ENCODE results near the gene TTC39C. TPM values are rescaled to one million over a fixed set of nuclear protein-coding genes. Genes with fewer than 3 reads are reported as not detected.

The TTC39C gene
- polyA plus RNA-seq, 3 donors: 4.3 to 29.5 (median 8.3) TPM

- Histone ChIP-seq H3K79me2 (ENCODE audit: insufficient read depth, low read length) (no peaks in the 10 kb centered on the region), H3K9ac (ENCODE audit: insufficient read depth, low read length, poor library complexity, severe bottlenecking) (no peak overlapping the region), H3K4me2 (replicated peaks; ENCODE audit: extremely low read depth, low read length, poor library complexity, severe bottlenecking) (no peak overlapping the region), H2AFZ (ENCODE audit: insufficient read depth, low read depth, low read length, poor library complexity, severe bottlenecking) (no peak overlapping the region), H3K27me3 (ENCODE audit: control insufficient read depth in 2 of 2, insufficient read depth in 2 of 2, low read length in 2 of 2) (no peaks in the 10 kb centered on the region), H3K4me1 (ENCODE audit: control insufficient read depth in 1 of 2, insufficient read depth in 2 of 2, low read length in 2 of 2) (no peaks in the 10 kb centered on the region), H4K20me1 (ENCODE audit: insufficient read depth, low read length) (no peaks in the 10 kb centered on the region), H3K9me3 (replicated peaks in 1 of 2; ENCODE audit: control insufficient read depth in 1 of 2, insufficient read depth in 1 of 2, low read length in 2 of 2) (no peaks in the 10 kb centered on the region), H3K4me3 (replicated peaks in 1 of 3; ENCODE audit: low read depth in 2 of 3, low read length in 3 of 3) (no peak overlapping the region), H3K27ac (ENCODE audit: low read depth in 1 of 2, low read length in 2 of 2) (no peak overlapping the region), H3K36me3 (replicated peaks in 1 of 2; ENCODE audit: control insufficient read depth in 1 of 2, insufficient read depth in 2 of 2, low read length in 2 of 2) (no peaks in the 10 kb centered on the region)
- H3K9me3 Mint-ChIP-seq: peaks cover 0 to 2% (median 0%) of the 10 kb centered on the region in 7 donors
- no peaks in the 10 kb centered on the region for H3K4me1 Mint-ChIP-seq
- no peak overlapping the region for H3K4me3 Mint-ChIP-seq
- no peak overlapping the region for H3K27ac Mint-ChIP-seq
- H3K36me3 Mint-ChIP-seq: peaks cover 0 to 3% of the 10 kb centered on the region in 2 donors
- H3K27me3 Mint-ChIP-seq (ENCODE audit: low read depth in 3 of 3): peaks cover 0 to 4% (median 0%) of the 10 kb centered on the region in 3 donors
- intact Hi-C loops (cut with micrococcal nuclease): no loop called here
- 100% methylated on average over 2 of the region's 6 CpGs for WGBS (ENCODE audit: insufficient coverage)
- no peak for TF ChIP-seq CTCF (IDR thresholded peaks at IDR 0.05)
- DNase-seq: no peak
Measured at GRCh38 chr18:23990474-23991410, 23.8 kb upstream of the TTC39C start.

GRCh38 chr18:23992089-23992940, 22.2 kb upstream of the TTC39C start:
- H3K4me3 Mint-ChIP-seq: no peak overlapping the region
- Histone ChIP-seq H3K4me2 (replicated peaks; ENCODE audit: extremely low read depth, low read length, poor library complexity, severe bottlenecking) (no peak overlapping the region), H3K4me3 (replicated peaks in 1 of 3; ENCODE audit: low read depth in 2 of 3, low read length in 3 of 3) (no peak overlapping the region), H3K27ac (ENCODE audit: low read depth in 1 of 2, low read length in 2 of 2) (no peak overlapping the region), H3K27me3 (ENCODE audit: control insufficient read depth in 2 of 2, insufficient read depth in 2 of 2, low read length in 2 of 2) (no peaks in the 10 kb centered on the region), H3K36me3 (replicated peaks in 1 of 2; ENCODE audit: control insufficient read depth in 1 of 2, insufficient read depth in 2 of 2, low read length in 2 of 2) (no peaks in the 10 kb centered on the region), H3K79me2 (ENCODE audit: insufficient read depth, low read length) (no peaks in the 10 kb centered on the region), H3K9ac (ENCODE audit: insufficient read depth, low read length, poor library complexity, severe bottlenecking) (no peak overlapping the region), H3K9me3 (replicated peaks in 1 of 2; ENCODE audit: control insufficient read depth in 1 of 2, insufficient read depth in 1 of 2, low read length in 2 of 2) (no peaks in the 10 kb centered on the region), H2AFZ (ENCODE audit: insufficient read depth, low read depth, low read length, poor library complexity, severe bottlenecking) (no peak overlapping the region), H4K20me1 (ENCODE audit: insufficient read depth, low read length) (no peaks in the 10 kb centered on the region), H3K4me1 (ENCODE audit: control insufficient read depth in 1 of 2, insufficient read depth in 2 of 2, low read length in 2 of 2) (no peaks in the 10 kb centered on the region)
- no peak overlapping the region for H3K27ac Mint-ChIP-seq
- 95% methylated on average over 3 of the region's 7 CpGs for WGBS (ENCODE audit: insufficient coverage)
- peaks cover 0 to 2% (median 0%) of the 10 kb centered on the region in 7 donors for H3K9me3 Mint-ChIP-seq
- intact Hi-C loops (cut with micrococcal nuclease): no loop called here
- H3K4me1 Mint-ChIP-seq: no peaks in the 10 kb centered on the region
- no peak for DNase-seq
- peaks cover 0 to 3% of the 10 kb centered on the region in 2 donors for H3K36me3 Mint-ChIP-seq
- no peak for TF ChIP-seq CTCF (IDR thresholded peaks at IDR 0.05)
- H3K27me3 Mint-ChIP-seq (ENCODE audit: low read depth in 3 of 3): peaks cover 0 to 4% (median 0%) of the 10 kb centered on the region in 3 donors

Measured in CD14-positive monocyte (primary cell).